H9 (cell line): ENCODE results near the gene FOLR3. TPM values are rescaled to one million over a fixed set of nuclear protein-coding genes. Genes with fewer than 3 reads are reported as not detected.
A peak's percentile ranks its signal among the peaks of the same experiment; 100 is the strongest.

Experiments used
- DNase-seq: peaks from one replicate; pipeline ENCODE4 v3.0.0-alpha.2; 2017
- H2AFZ ChIP-seq: one replicate; pipeline ENCODE4 v1.6.1; 2013; ENCODE audit warnings: mild to moderate bottlenecking, low read length, control low read depth, moderate library complexity
- H2AK5ac ChIP-seq: 2 replicates; pipeline ENCODE4 v1.6.1; 2013; ENCODE audit warnings: low read length, control low read depth, mixed read lengths; ENCODE audit not compliant: insufficient read length
- H2BK120ac ChIP-seq: one replicate; pipeline ENCODE4 v1.6.1; 2013; ENCODE audit warnings: low read depth, mild to moderate bottlenecking, low read length, control low read depth, inconsistent platforms; ENCODE audit not compliant: poor library complexity, severe bottlenecking
- H2BK12ac ChIP-seq: 2 replicates; pipeline ENCODE4 v1.6.1; 2013; ENCODE audit warnings: low read length, control low read depth, mixed read lengths, low read depth; ENCODE audit not compliant: insufficient read length
- H2BK15ac ChIP-seq: 2 replicates; pipeline ENCODE4 v1.6.1; 2013; ENCODE audit warnings: low read depth, low read length, control low read depth
- H2BK20ac ChIP-seq: one replicate; pipeline ENCODE4 v1.6.1; 2013; ENCODE audit warnings: low read depth, mild to moderate bottlenecking, low read length, control low read depth, inconsistent platforms; ENCODE audit not compliant: poor library complexity, severe bottlenecking
- H2BK5ac ChIP-seq: 2 replicates; pipeline ENCODE4 v1.6.1; 2013; ENCODE audit warnings: low read length, control low read depth, mixed read lengths; ENCODE audit not compliant: insufficient read length
- H3K14ac ChIP-seq: 2 replicates; pipeline ENCODE4 v1.6.1; 2013; ENCODE audit warnings: low read length, control low read depth; ENCODE audit not compliant: insufficient read depth
- H3K18ac ChIP-seq: 2 replicates; pipeline ENCODE4 v1.6.1; 2013; ENCODE audit warnings: low read depth, mild to moderate bottlenecking, mixed read lengths, low read length, control low read depth; ENCODE audit not compliant: insufficient read length
- H3K23ac ChIP-seq: 2 replicates; pipeline ENCODE4 v1.6.1; 2013; ENCODE audit warnings: low read length, control low read depth, mixed read lengths, low read depth; ENCODE audit not compliant: insufficient read length
- H3K23me2 ChIP-seq: 2 replicates; pipeline ENCODE4 v1.6.1; 2013; ENCODE audit warnings: low read depth, mild to moderate bottlenecking, mixed read lengths, low read length, control low read depth; ENCODE audit not compliant: insufficient read length, poor library complexity, severe bottlenecking
- H3K27ac ChIP-seq: 2 replicates; pipeline ENCODE4 v1.5.1; 2013; ENCODE audit warnings: low read length, control low read depth, mixed read lengths, low read depth; ENCODE audit not compliant: insufficient read length
- H3K27me3 ChIP-seq: 2 replicates; pipeline ENCODE4 v1.6.1; 2013; ENCODE audit warnings: low read length, control low read depth, inconsistent platforms; ENCODE audit not compliant: insufficient read depth
- H3K4ac ChIP-seq: 2 replicates; pipeline ENCODE4 v1.6.1; 2013; ENCODE audit warnings: low read depth, mild to moderate bottlenecking, control low read depth, inconsistent platforms, low read length, moderate library complexity
- H3K4me1 ChIP-seq: 2 replicates; pipeline ENCODE4 v1.6.1; 2013; ENCODE audit warnings: low read length, control low read depth, inconsistent platforms; ENCODE audit not compliant: insufficient read depth
- H3K4me2 ChIP-seq: 2 replicates; pipeline ENCODE4 v1.6.1; 2013; ENCODE audit warnings: low read length, control low read depth, mixed read lengths; ENCODE audit not compliant: insufficient read length, insufficient read depth
- H3K56ac ChIP-seq: 2 replicates; pipeline ENCODE4 v1.6.1; 2013; ENCODE audit warnings: low read depth, mild to moderate bottlenecking, mixed read lengths, low read length, control low read depth; ENCODE audit not compliant: insufficient read length
- H3K79me1 ChIP-seq: 2 replicates; pipeline ENCODE4 v1.6.1; 2013; ENCODE audit warnings: low read depth, mild to moderate bottlenecking, moderate library complexity, low read length, control low read depth, inconsistent platforms; ENCODE audit not compliant: insufficient read depth, poor library complexity, severe bottlenecking
- H3K79me2 ChIP-seq: 2 replicates; pipeline ENCODE4 v1.6.1; 2013; ENCODE audit warnings: low read length, control low read depth, inconsistent platforms; ENCODE audit not compliant: insufficient read depth
- H3K9ac ChIP-seq: 2 replicates; pipeline ENCODE4 v1.6.1; 2013; ENCODE audit warnings: low read length, control low read depth, mixed read lengths; ENCODE audit not compliant: insufficient read length; ENCODE audit errors: extremely low read depth
- H3K9me3 ChIP-seq: one replicate; pipeline ENCODE4 v1.6.1; 2013; ENCODE audit warnings: low read depth, low read length, inconsistent platforms; ENCODE audit not compliant: control insufficient read depth
- H3T11ph ChIP-seq: one replicate; pipeline ENCODE4 v1.6.1; 2013; ENCODE audit warnings: mild to moderate bottlenecking, low read length, control low read depth, inconsistent platforms
- H4K20me1 ChIP-seq: one replicate; pipeline ENCODE4 v1.6.1; 2013; ENCODE audit not compliant: control insufficient read depth, insufficient read length, insufficient read depth
- H4K5ac ChIP-seq: 2 replicates; pipeline ENCODE4 v1.6.1; 2013; ENCODE audit warnings: low read depth, mild to moderate bottlenecking, mixed read lengths, low read length, control low read depth; ENCODE audit not compliant: insufficient read length
- H4K8ac ChIP-seq: replicated peaks from 2 replicates; pipeline ENCODE4 v1.6.1; 2013; ENCODE audit warnings: low read length, control low read depth, mixed read lengths, low read depth; ENCODE audit not compliant: insufficient read length
- H4K91ac ChIP-seq: 2 replicates; pipeline ENCODE4 v1.6.1; 2013; ENCODE audit warnings: low read depth, mild to moderate bottlenecking, moderate library complexity, mixed read lengths, low read length, control low read depth; ENCODE audit not compliant: insufficient read length
- H3K27ac Mint-ChIP-seq, 3 experiments: 2 replicates in 2 of 3; 3 replicates in 1 of 3; pipeline ENCODE4 v1.8.0; 2020 to 2021; ENCODE audit warnings: mixed read lengths in 3 of 3, mild to moderate bottlenecking in 1 of 3, moderate library complexity in 1 of 3
- H3K27me3 Mint-ChIP-seq: 2 replicates; pipeline ENCODE4 v1.8.0; 2021; ENCODE audit warnings: low read depth, mild to moderate bottlenecking, moderate library complexity, mixed read lengths
- H3K36me3 Mint-ChIP-seq, 3 experiments: 2 replicates in 2 of 3; 3 replicates in 1 of 3; pipeline ENCODE4 v1.8.0; 2020 to 2021; ENCODE audit warnings: low read depth in 3 of 3, mixed read lengths in 3 of 3; ENCODE audit not compliant: insufficient read depth in 1 of 3
- H3K4me1 Mint-ChIP-seq, 2 experiments: 2 replicates each; pipeline ENCODE4 v1.8.0; 2020; ENCODE audit warnings: mixed read lengths in 2 of 2
- H3K4me3 Mint-ChIP-seq, 2 experiments: 2 replicates in 1 of 2; 3 replicates in 1 of 2; pipeline ENCODE4 v1.8.0; 2020 to 2021; ENCODE audit warnings: mild to moderate bottlenecking in 2 of 2, mixed read lengths in 2 of 2, moderate library complexity in 1 of 2
- H3K9me3 Mint-ChIP-seq, 2 experiments: 2 replicates in 1 of 2; 3 replicates in 1 of 2; pipeline ENCODE4 v1.8.0; 2020; ENCODE audit warnings: mild to moderate bottlenecking in 2 of 2, mixed read lengths in 2 of 2, moderate library complexity in 1 of 2
- WGBS: extraction: QIAGEN DNeasy Blood & Tissue Kit; methylation state at CpG from one replicate; pipeline ENCODE4 v1.1.7; 2013; ENCODE audit warnings: missing lambda C conversion rate, low lambda C conversion rate, mixed read lengths; ENCODE audit not compliant: insufficient read length; ENCODE audit errors: extremely low coverage; 5-methylcytosine and 5-hydroxymethylcytosine counted together
- total RNA-seq: library from RNA; stranded (reverse); gene quantifications from 2 replicates; pipeline ENCODE4 v1.2.1, GENCODE V29; 2021
- TF ChIP-seq, protein P1 (sequence below): fragments of 200-600 bp; sonication (generic); conservative IDR thresholded peaks from 3 replicates; pipeline ENCODE4 v1.8.0; 2021; ENCODE audit warnings: antibody characterized with exemption, mild to moderate bottlenecking

The FOLR3 gene
- total RNA-seq, 1 experiment from 2014 or later = not detected

DNA sequence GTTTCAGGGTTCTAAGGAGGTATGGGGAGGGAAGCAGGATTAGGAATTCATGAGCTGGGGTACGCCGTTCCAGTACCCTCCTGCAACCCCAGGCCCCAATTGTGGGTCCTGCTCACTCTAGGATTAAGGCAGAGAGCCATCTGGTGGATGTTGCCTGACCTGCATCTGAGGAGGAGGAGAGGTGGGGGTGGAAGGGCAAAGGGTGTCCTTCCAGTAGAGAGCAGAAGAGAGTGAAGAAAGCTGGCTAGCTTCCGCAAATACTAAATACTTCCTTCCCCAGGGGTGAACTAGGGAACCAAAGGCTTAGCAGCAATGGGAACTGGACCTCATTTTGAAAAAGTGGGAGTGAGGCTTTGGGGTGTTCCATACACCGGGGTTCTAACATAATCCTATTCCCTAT is 44.2 kb upstream of the FOLR3 start:
- Mint-ChIP-seq H3K36me3 (peaks cover 4 to 29% (median 15%) of the 10 kb centered on the region in 3 experiments), H3K4me3 (peak overlapping the region in 1 of 2 experiments; percentile 17; a peak in 1 of 5 replicates), H3K9me3 (no peaks in the 10 kb centered on the region; a peak in 1 of 5 replicates), H3K27ac (peak overlapping the region; percentile 31 to 94 (median 36); a peak in 5 of 7 replicates), H3K4me1 (peaks cover 16 to 18% of the 10 kb centered on the region in 2 experiments), H3K27me3 (no peaks in the 10 kb centered on the region)
- H3K9ac ChIP-seq = no peak overlapping the region
- no peak overlapping the region for H2BK5ac ChIP-seq
- H4K20me1 ChIP-seq = no peaks in the 10 kb centered on the region
- no peak overlapping the region for H3K27ac ChIP-seq
- H3K23me2 ChIP-seq = no peaks in the 10 kb centered on the region
- no peak overlapping the region for H2AK5ac ChIP-seq
- no peaks in the 10 kb centered on the region for H3K4me1 ChIP-seq
- H2BK12ac ChIP-seq = no peak overlapping the region
- peak; percentile 85 for DNase-seq
- no peaks in the 10 kb centered on the region for H3K9me3 ChIP-seq
- H2BK120ac ChIP-seq = no peak overlapping the region
- no peak overlapping the region for H2AFZ ChIP-seq
- H2BK20ac ChIP-seq = no peak overlapping the region
- H3K56ac ChIP-seq = no peak overlapping the region
- no peak overlapping the region for H4K8ac ChIP-seq
- H3K4ac ChIP-seq = no peak overlapping the region
- no peak overlapping the region for H4K5ac ChIP-seq
- H3K14ac ChIP-seq = no peak overlapping the region
- no peak overlapping the region for H2BK15ac ChIP-seq
- no peak overlapping the region for H3K23ac ChIP-seq
- H3K4me2 ChIP-seq = no peak overlapping the region
- no peaks in the 10 kb centered on the region for H3K79me1 ChIP-seq
- no peak overlapping the region for H3T11ph ChIP-seq
- no CpG with 5 or more reads among the region's 4 CpGs for WGBS
- H3K27me3 ChIP-seq = no peaks in the 10 kb centered on the region
- no peaks in the 10 kb centered on the region for H3K79me2 ChIP-seq
- H3K18ac ChIP-seq = no peak overlapping the region
- TF ChIP-seq, protein P1, sequence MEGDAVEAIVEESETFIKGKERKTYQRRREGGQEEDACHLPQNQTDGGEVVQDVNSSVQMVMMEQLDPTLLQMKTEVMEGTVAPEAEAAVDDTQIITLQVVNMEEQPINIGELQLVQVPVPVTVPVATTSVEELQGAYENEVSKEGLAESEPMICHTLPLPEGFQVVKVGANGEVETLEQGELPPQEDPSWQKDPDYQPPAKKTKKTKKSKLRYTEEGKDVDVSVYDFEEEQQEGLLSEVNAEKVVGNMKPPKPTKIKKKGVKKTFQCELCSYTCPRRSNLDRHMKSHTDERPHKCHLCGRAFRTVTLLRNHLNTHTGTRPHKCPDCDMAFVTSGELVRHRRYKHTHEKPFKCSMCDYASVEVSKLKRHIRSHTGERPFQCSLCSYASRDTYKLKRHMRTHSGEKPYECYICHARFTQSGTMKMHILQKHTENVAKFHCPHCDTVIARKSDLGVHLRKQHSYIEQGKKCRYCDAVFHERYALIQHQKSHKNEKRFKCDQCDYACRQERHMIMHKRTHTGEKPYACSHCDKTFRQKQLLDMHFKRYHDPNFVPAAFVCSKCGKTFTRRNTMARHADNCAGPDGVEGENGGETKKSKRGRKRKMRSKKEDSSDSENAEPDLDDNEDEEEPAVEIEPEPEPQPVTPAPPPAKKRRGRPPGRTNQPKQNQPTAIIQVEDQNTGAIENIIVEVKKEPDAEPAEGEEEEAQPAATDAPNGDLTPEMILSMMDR = peak; percentile 94
- H4K91ac ChIP-seq = no peak overlapping the region
